ENCODE measurements around the gene MAGEA4. TPM values are rescaled to one million over a fixed set of nuclear protein-coding genes. Genes with fewer than 3 reads are reported as not detected.

The MAGEA4 gene
- total RNA-seq, 1 donor, result not detected

- peaks cover 12% of the 10 kb centered on the region for H4K20me1 ChIP-seq (ENCODE audit: insufficient read depth, low read length)
These were observed 60.5 kb downstream of the MAGEA4 start for GRCh38 chrX:151973060-151973661.

DNA sequence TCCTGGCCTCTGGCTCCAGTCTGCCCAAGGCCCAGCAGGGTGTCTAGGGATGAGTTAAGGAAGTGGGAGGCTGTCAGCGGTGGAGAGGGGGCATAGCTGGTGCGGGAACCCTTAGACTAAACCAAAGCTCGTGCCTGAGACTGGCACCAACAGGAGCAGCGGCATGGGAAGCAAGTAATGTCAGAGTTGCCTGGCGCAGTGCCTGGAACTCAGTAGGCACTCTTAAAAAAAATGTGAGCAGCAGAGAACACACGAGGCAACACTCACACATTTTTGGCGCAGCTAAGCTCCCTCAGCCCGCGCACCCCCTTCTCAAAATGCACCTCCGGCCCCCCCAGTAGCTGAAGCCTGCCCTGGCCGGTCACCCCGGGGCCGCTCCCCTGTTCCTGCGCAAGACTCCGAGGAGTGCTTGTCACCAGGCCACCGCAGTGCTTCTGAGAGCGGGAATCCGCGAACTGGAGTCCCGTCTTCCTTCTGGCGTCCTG lies 61.2 kb downstream of the MAGEA4 start:
- Histone ChIP-seq H2AFZ (ENCODE audit: low read length) (no peak overlapping the region), H3K27ac (ENCODE audit: low read depth, low read length) (peak overlapping the region; percentile 83), H3K4me1 (ENCODE audit: insufficient read depth, low read length) (peaks cover 19% of the 10 kb centered on the region), H3K27me3 (ENCODE audit: insufficient read depth, low read length) (no peaks in the 10 kb centered on the region), H3K4me3 (ENCODE audit: insufficient read depth, low read length) (peak overlapping the region; percentile 82), H4K20me1 (ENCODE audit: insufficient read depth, low read length) (peaks cover 12% of the 10 kb centered on the region), H3K79me2 (ENCODE audit: insufficient read depth, low read length) (peaks cover 27% of the 10 kb centered on the region), H3K9me3 (ENCODE audit: low read depth, low read length) (no peaks in the 10 kb centered on the region), H3K36me3 (ENCODE audit: insufficient read depth, low read length) (peaks cover 13% of the 10 kb centered on the region), H3K4me2 (ENCODE audit: insufficient read depth, low read length) (peak overlapping the region; percentile 89)
- TF ChIP-seq, protein P1, sequence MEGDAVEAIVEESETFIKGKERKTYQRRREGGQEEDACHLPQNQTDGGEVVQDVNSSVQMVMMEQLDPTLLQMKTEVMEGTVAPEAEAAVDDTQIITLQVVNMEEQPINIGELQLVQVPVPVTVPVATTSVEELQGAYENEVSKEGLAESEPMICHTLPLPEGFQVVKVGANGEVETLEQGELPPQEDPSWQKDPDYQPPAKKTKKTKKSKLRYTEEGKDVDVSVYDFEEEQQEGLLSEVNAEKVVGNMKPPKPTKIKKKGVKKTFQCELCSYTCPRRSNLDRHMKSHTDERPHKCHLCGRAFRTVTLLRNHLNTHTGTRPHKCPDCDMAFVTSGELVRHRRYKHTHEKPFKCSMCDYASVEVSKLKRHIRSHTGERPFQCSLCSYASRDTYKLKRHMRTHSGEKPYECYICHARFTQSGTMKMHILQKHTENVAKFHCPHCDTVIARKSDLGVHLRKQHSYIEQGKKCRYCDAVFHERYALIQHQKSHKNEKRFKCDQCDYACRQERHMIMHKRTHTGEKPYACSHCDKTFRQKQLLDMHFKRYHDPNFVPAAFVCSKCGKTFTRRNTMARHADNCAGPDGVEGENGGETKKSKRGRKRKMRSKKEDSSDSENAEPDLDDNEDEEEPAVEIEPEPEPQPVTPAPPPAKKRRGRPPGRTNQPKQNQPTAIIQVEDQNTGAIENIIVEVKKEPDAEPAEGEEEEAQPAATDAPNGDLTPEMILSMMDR (IDR thresholded peaks at IDR 0.05; ENCODE audit: extremely low read depth, low read depth, low read length), result no peak
- peak; percentile 76 for DNase-seq (ENCODE audit: insufficient read length, low spot score, missing footprints)

More at GRCh38 chrX:151973060-151973661, 60.5 kb downstream of the MAGEA4 start:
- peaks cover 27% of the 10 kb centered on the region for H3K79me2 ChIP-seq (ENCODE audit: insufficient read depth, low read length)
- peaks cover 19% of the 10 kb centered on the region for H3K4me1 ChIP-seq (ENCODE audit: insufficient read depth, low read length)
- DNase-seq (ENCODE audit: insufficient read length, low spot score, missing footprints), result no peak
- H2AFZ ChIP-seq (ENCODE audit: low read length), result no peak overlapping the region
- H3K36me3 ChIP-seq (ENCODE audit: insufficient read depth, low read length), result peaks cover 20% of the 10 kb centered on the region
- peak overlapping the region; percentile 89 for H3K4me2 ChIP-seq (ENCODE audit: insufficient read depth, low read length)
- H3K9me3 ChIP-seq (ENCODE audit: low read depth, low read length), result no peaks in the 10 kb centered on the region
- peak overlapping the region; percentile 83 for H3K27ac ChIP-seq (ENCODE audit: low read depth, low read length)
- H3K27me3 ChIP-seq (ENCODE audit: insufficient read depth, low read length), result no peaks in the 10 kb centered on the region
- H3K4me3 ChIP-seq (ENCODE audit: insufficient read depth, low read length), result peak overlapping the region; percentile 82
- TF ChIP-seq, protein P1 (IDR thresholded peaks at IDR 0.05; ENCODE audit: extremely low read depth, low read depth, low read length), result no peak

Other genes with a start within 250 kb of the MAGEA4 start
- gene PRRG3, start 217.4 kb upstream of the MAGEA4 start, total RNA-seq, result under 0.01 TPM in 1 of 2 replicates, not detected in the other
- not detected in 2 replicates for gene FATE1, start 196.9 kb upstream of the MAGEA4 start, total RNA-seq
- not detected in 2 replicates for gene CNGA2, start 178.1 kb upstream of the MAGEA4 start, total RNA-seq
- 32.1 and 33.3 TPM in 2 replicates for gene GABRE, start 61.8 kb downstream of the MAGEA4 start, total RNA-seq
- gene MAGEA10, start 225.7 kb downstream of the MAGEA4 start, total RNA-seq, result not detected in 2 replicates